IMR-90 (cell line): ENCODE results near the gene EGR2. TPM values are rescaled to one million over a fixed set of nuclear protein-coding genes. Genes with fewer than 3 reads are reported as not detected.

Experiments used
- ATAC-seq: fragments of 200-7000 bp; cut with Tn5 transposase; 2 replicates; pipeline ENCODE4 v1.9.1; 2020; ENCODE audit warnings: low read depth, mild to moderate bottlenecking, moderate library complexity
- BruUV-seq: library from RNA; stranded (reverse); fragments of 400-500 nt; replicated peaks from 2 replicates; lab custom pipeline; 2021; lab: Mats Ljungman, UMichigan
- CTCF ChIA-PET: fragments of 300-600 bp; formaldehyde crosslinking; extraction: SDS; loops from one replicate; lab custom pipeline; 2021; ENCODE audit warnings: antibody characterized with exemption; lab: Yijun Ruan, JAX
- POLR2A ChIA-PET: fragments of 300-600 bp; sonication (Branson Sonifier 250); formaldehyde crosslinking; loops from one replicate; lab custom pipeline; 2022; ENCODE audit warnings: antibody characterized with exemption; ENCODE audit not compliant: unreplicated experiment; lab: Charles Lee
- DNase-seq: peaks from one replicate; pipeline ENCODE4 v3.0.0; 2013
- H2AFZ ChIP-seq: replicated peaks from 2 replicates; pipeline ENCODE3; 2013; ENCODE audit warnings: low read length, mild to moderate bottlenecking; ENCODE audit not compliant: poor library complexity
- H2AK5ac ChIP-seq: 2 replicates; pipeline ENCODE4 v1.6.1; 2013; ENCODE audit warnings: low read depth, low read length, inconsistent platforms
- H2AK9ac ChIP-seq: replicated peaks from 2 replicates; pipeline ENCODE3; 2013; ENCODE audit warnings: mild to moderate bottlenecking, low read depth, low read length, moderate library complexity; ENCODE audit not compliant: poor library complexity
- H2BK120ac ChIP-seq: 2 replicates; pipeline ENCODE4 v1.6.1; 2013; ENCODE audit warnings: low read depth, low read length, inconsistent platforms
- H2BK15ac ChIP-seq: 3 replicates; pipeline ENCODE4 v1.6.1; 2013; ENCODE audit warnings: low read depth, low read length, inconsistent platforms
- H2BK20ac ChIP-seq: 2 replicates; pipeline ENCODE4 v1.6.1; 2013; ENCODE audit warnings: low read depth, mild to moderate bottlenecking, inconsistent platforms, low read length, moderate library complexity
- H2BK5ac ChIP-seq: 2 replicates; pipeline ENCODE4 v1.6.1; 2013; ENCODE audit warnings: mild to moderate bottlenecking, low read depth, low read length, inconsistent platforms; ENCODE audit not compliant: poor library complexity, severe bottlenecking
- H3K14ac ChIP-seq: replicated peaks from 2 replicates; pipeline ENCODE4 v1.6.1; 2013; ENCODE audit warnings: low read depth, low read length, inconsistent platforms
- H3K18ac ChIP-seq: 2 replicates; pipeline ENCODE4 v1.6.1; 2013; ENCODE audit warnings: low read depth, low read length, control low read depth
- H3K23ac ChIP-seq: 2 replicates; pipeline ENCODE4 v1.6.1; 2013; ENCODE audit warnings: low read depth, low read length, inconsistent platforms
- H3K27ac ChIP-seq: 2 replicates; pipeline ENCODE4 v1.5.1; 2013; ENCODE audit warnings: mild to moderate bottlenecking, control low read depth, low read length; ENCODE audit not compliant: insufficient read depth
- H3K27me3 ChIP-seq: 2 replicates; pipeline ENCODE4 v1.6.1; 2013; ENCODE audit warnings: low read length; ENCODE audit not compliant: control insufficient read depth, insufficient read depth
- H3K36me3 ChIP-seq: 2 replicates; pipeline ENCODE4 v1.6.1; 2013; ENCODE audit warnings: low read length, mixed read lengths; ENCODE audit not compliant: control insufficient read depth, insufficient read depth
- H3K4ac ChIP-seq: 2 replicates; pipeline ENCODE4 v1.6.1; 2013; ENCODE audit warnings: low read depth, low read length, inconsistent platforms
- H3K4me1 ChIP-seq: 2 replicates; pipeline ENCODE4 v1.6.1; 2013; ENCODE audit warnings: low read length, mixed read lengths; ENCODE audit not compliant: control insufficient read depth, insufficient read depth
- H3K4me2 ChIP-seq: 2 replicates; pipeline ENCODE4 v1.6.1; 2013; ENCODE audit warnings: low read depth, mild to moderate bottlenecking, control low read depth, low read length, moderate library complexity
- H3K4me3 ChIP-seq: 2 replicates; pipeline ENCODE4 v1.5.1; 2013; ENCODE audit warnings: low read depth, mild to moderate bottlenecking, control low read depth, low read length, moderate library complexity; ENCODE audit not compliant: insufficient read depth
- H3K56ac ChIP-seq: 2 replicates; pipeline ENCODE4 v1.6.1; 2013; ENCODE audit warnings: low read length, inconsistent platforms; ENCODE audit not compliant: insufficient read depth; ENCODE audit errors: extremely low read depth
- H3K79me1 ChIP-seq, 2 experiments: 2 replicates each; pipeline ENCODE4 v1.6.1; 2013; ENCODE audit warnings: low read length in 2 of 2, inconsistent platforms in 1 of 2, low read depth in 1 of 2
- H3K9ac ChIP-seq: 2 replicates; pipeline ENCODE4 v1.6.1; 2013; ENCODE audit warnings: low read depth, low read length, control low read depth
- H3K9me1 ChIP-seq: 2 replicates; pipeline ENCODE4 v1.6.1; 2013; ENCODE audit warnings: low read length, inconsistent platforms; ENCODE audit not compliant: insufficient read depth
- H3K9me3 ChIP-seq: 2 replicates; pipeline ENCODE4 v1.6.1; 2013; ENCODE audit warnings: low read length; ENCODE audit not compliant: control insufficient read depth, insufficient read depth
- H4K20me1 ChIP-seq: 2 replicates; pipeline ENCODE4 v1.6.1; 2013; ENCODE audit warnings: low read length, inconsistent platforms; ENCODE audit not compliant: insufficient read depth
- H4K5ac ChIP-seq: 2 replicates; pipeline ENCODE4 v1.6.1; 2013; ENCODE audit warnings: mild to moderate bottlenecking, low read depth, low read length, control low read depth
- H4K8ac ChIP-seq, 2 experiments: 2 replicates each; pipeline ENCODE4 v1.6.1; 2013; ENCODE audit warnings: low read depth in 2 of 2, low read length in 2 of 2, control low read depth in 1 of 2, inconsistent platforms in 1 of 2
- H4K91ac ChIP-seq: 2 replicates; pipeline ENCODE4 v1.6.1; 2013; ENCODE audit warnings: low read depth, low read length, inconsistent platforms; ENCODE audit not compliant: insufficient read depth
- BHLHE40 ChIP-seq: fragments of 150-350 bp; IDR thresholded peaks from 2 replicates; pipeline ENCODE4 v1.6.1; 2016; ENCODE audit warnings: mild to moderate bottlenecking, low read depth, low read length
- CEBPB ChIP-seq: IDR thresholded peaks from 2 replicates; pipeline ENCODE4 v1.6.1; 2012; ENCODE audit warnings: low read depth, low read length, improper control_type of control experiment
- CHD1 ChIP-seq: IDR thresholded peaks from 2 replicates; pipeline ENCODE4 v1.6.1; 2012; ENCODE audit warnings: low read depth, low read length, improper control_type of control experiment
- FOS ChIP-seq: fragments of 150-350 bp; IDR thresholded peaks from 2 replicates; pipeline ENCODE4 v1.6.1; 2016; ENCODE audit warnings: low read depth, low read length
- MAFK ChIP-seq: IDR thresholded peaks from 2 replicates; pipeline ENCODE4 v1.6.1; 2012; ENCODE audit warnings: low read depth, low read length, improper control_type of control experiment
- MAZ ChIP-seq: IDR thresholded peaks from 2 replicates; pipeline ENCODE4 v1.6.1; 2012; ENCODE audit warnings: low read depth, mild to moderate bottlenecking, low read length, improper control_type of control experiment, moderate library complexity, borderline replicate concordance
- MXI1 ChIP-seq: IDR thresholded peaks from 2 replicates; pipeline ENCODE4 v1.6.1; 2012; ENCODE audit warnings: low read depth, mild to moderate bottlenecking, low read length, moderate library complexity, borderline replicate concordance
- NFE2L2 ChIP-seq: fragments of 150-350 bp; IDR thresholded peaks from 2 replicates; pipeline ENCODE4 v1.6.1; 2016; ENCODE audit warnings: low read depth, mild to moderate bottlenecking, low read length
- POLR2A ChIP-seq: IDR thresholded peaks from 2 replicates; pipeline ENCODE4 v1.6.1; 2012; ENCODE audit warnings: mild to moderate bottlenecking, low read depth, low read length
- RAD21 ChIP-seq: IDR thresholded peaks from 2 replicates; pipeline ENCODE4 v1.6.1; 2012; ENCODE audit warnings: low read length, improper control_type of control experiment
- RCOR1 ChIP-seq: IDR thresholded peaks from 2 replicates; pipeline ENCODE4 v1.6.1; 2012; ENCODE audit warnings: mild to moderate bottlenecking, low read length, improper control_type of control experiment; ENCODE audit not compliant: insufficient replicate concordance
- RFX5 ChIP-seq: IDR thresholded peaks from 2 replicates; pipeline ENCODE4 v1.8.0; 2012; ENCODE audit warnings: low read depth, mild to moderate bottlenecking, low read length, moderate library complexity
- SMC3 ChIP-seq: fragments of 150-350 bp; IDR thresholded peaks from 2 replicates; pipeline ENCODE4 v1.6.1; 2016; ENCODE audit warnings: low read depth, mild to moderate bottlenecking, antibody characterized with exemption, low read length, moderate library complexity
- WGBS, 2 experiments: methylation state at CpG; one replicate each; pipeline versions ENCODE4 v1.1.5 to v1.1.7; 2013; ENCODE audit warnings: missing lambda C conversion rate in 2 of 2; ENCODE audit not compliant: insufficient read length in 1 of 2; ENCODE audit errors: extremely low coverage in 2 of 2; 5-methylcytosine and 5-hydroxymethylcytosine counted together
- dilution Hi-C: fragments of 300-500 bp; cut with HindIII; formaldehyde crosslinking; loops from one replicate; pipeline ENCODE4 v1.14.3; 2018; ENCODE audit warnings: low sequenced_read_pairs; ENCODE audit not compliant: unreplicated experiment
- in situ Hi-C: fragments of 300-500 bp; cut with MboI; formaldehyde crosslinking; loops from 3 replicates; pipeline ENCODE4 v1.14.3; 2019; ENCODE audit warnings: low sequenced_read_pairs, inconsistent platforms, mixed read lengths
- intact Hi-C: fragments of 100-400 bp; cut with micrococcal nuclease; formaldehyde crosslinking; loops from 2 replicates; pipeline ENCODE4 v1.10.0; 2022
- polyA plus RNA-seq, 3 experiments: library from polyadenylated mRNA; depleted of rRNA; stranded (reverse); fragments of >200 nt; gene quantifications; 2 replicates each; pipeline ENCODE4 v1.2.3, GENCODE V29; 2012; ENCODE audit warnings: low replicate concordance in 1 of 3
- total RNA-seq: library from RNA; depleted of rRNA; stranded (reverse); fragments of >200 nt; gene quantifications from 2 replicates; pipeline ENCODE4 v1.2.3, GENCODE V29; 2012
- TF ChIP-seq, protein P1 (sequence below): conservative IDR thresholded peaks from 2 replicates; pipeline ENCODE4 v1.5.1; 2012; ENCODE audit warnings: mild to moderate bottlenecking, low read depth, low read length, improper control_type of control experiment
- TF ChIP-seq, protein P2 (sequence below): fragments of 150-350 bp; IDR thresholded peaks from 2 replicates; pipeline ENCODE4 v1.6.1; 2016; ENCODE audit warnings: low read depth, mild to moderate bottlenecking, low read length, moderate library complexity, borderline replicate concordance
- TF ChIP-seq, protein P3 (sequence below): fragments of 150-350 bp; IDR thresholded peaks from 2 replicates; pipeline ENCODE4 v1.6.1; 2017; ENCODE audit warnings: mild to moderate bottlenecking, antibody characterized with exemption, low read length, low read depth

EGR2 gene
- total and polyA plus RNA-seq, 2 of the 4 experiments (the other 2 are of a cell fraction), result 0.36 to 1.2 TPM

DNA sequence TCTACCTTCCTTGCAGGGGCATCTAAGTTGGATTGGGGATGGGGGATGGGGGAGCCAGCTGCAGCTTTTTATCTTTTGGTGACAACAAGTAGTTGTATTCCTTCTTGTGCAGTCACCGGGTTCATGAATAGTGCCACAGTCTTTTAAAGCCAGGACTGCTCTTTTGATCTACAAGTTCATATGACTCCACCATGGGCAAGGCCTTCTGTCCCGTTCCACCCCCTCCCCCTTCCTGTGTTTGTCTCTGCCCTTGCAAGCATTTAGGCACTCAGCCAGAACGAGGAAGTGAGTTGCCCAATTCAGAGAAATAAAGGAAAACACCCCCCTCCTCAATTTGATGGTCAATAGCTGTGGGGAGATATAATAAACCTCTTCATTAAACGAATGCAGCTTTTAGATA is 44.8 kb upstream of the EGR2 start:
- POLR2A ChIA-PET, result no interaction called here
- Histone ChIP-seq H4K8ac (no peak overlapping the region), H2BK20ac (no peak overlapping the region)

More for the DNA sequence above, 44.8 kb upstream of the EGR2 start:
- Histone ChIP-seq H3K36me3 (no peaks in the 10 kb centered on the region), H3K56ac (no peak overlapping the region), H3K4me1 (no peaks in the 10 kb centered on the region), H3K79me1 (no peaks in the 10 kb centered on the region), H3K23ac (no peak overlapping the region), H2AK9ac (no peak overlapping the region), H3K4ac (no peak overlapping the region), H2BK15ac (no peak overlapping the region), H3K4me2 (no peak overlapping the region), H4K91ac (no peak overlapping the region), H3K9ac (no peak overlapping the region), H2BK120ac (no peak overlapping the region), H3K4me3 (no peak overlapping the region), H3K14ac (no peak overlapping the region), H2AK5ac (no peak overlapping the region), H2AFZ (no peak overlapping the region), H3K27me3 (peaks cover 6% of the 10 kb centered on the region), H2BK5ac (no peak overlapping the region), H3K9me1 (no peaks in the 10 kb centered on the region), H4K5ac (no peak overlapping the region), H3K18ac (no peak overlapping the region), H3K9me3 (no peaks in the 10 kb centered on the region), H3K27ac (no peak overlapping the region), H4K20me1 (no peaks in the 10 kb centered on the region)
- in situ Hi-C loops (no loop called here), intact Hi-C loops (no loop called here), dilution Hi-C loops (no loop called here)
- ATAC-seq (no peak), DNase-seq (no peak)
- TF ChIP-seq MXI1, result no peak
- no peak for TF ChIP-seq SMC3
- TF ChIP-seq, protein P1, sequence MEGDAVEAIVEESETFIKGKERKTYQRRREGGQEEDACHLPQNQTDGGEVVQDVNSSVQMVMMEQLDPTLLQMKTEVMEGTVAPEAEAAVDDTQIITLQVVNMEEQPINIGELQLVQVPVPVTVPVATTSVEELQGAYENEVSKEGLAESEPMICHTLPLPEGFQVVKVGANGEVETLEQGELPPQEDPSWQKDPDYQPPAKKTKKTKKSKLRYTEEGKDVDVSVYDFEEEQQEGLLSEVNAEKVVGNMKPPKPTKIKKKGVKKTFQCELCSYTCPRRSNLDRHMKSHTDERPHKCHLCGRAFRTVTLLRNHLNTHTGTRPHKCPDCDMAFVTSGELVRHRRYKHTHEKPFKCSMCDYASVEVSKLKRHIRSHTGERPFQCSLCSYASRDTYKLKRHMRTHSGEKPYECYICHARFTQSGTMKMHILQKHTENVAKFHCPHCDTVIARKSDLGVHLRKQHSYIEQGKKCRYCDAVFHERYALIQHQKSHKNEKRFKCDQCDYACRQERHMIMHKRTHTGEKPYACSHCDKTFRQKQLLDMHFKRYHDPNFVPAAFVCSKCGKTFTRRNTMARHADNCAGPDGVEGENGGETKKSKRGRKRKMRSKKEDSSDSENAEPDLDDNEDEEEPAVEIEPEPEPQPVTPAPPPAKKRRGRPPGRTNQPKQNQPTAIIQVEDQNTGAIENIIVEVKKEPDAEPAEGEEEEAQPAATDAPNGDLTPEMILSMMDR, result no peak
- no peak for TF ChIP-seq BHLHE40
- no peak for TF ChIP-seq RFX5
- TF ChIP-seq, protein P2, sequence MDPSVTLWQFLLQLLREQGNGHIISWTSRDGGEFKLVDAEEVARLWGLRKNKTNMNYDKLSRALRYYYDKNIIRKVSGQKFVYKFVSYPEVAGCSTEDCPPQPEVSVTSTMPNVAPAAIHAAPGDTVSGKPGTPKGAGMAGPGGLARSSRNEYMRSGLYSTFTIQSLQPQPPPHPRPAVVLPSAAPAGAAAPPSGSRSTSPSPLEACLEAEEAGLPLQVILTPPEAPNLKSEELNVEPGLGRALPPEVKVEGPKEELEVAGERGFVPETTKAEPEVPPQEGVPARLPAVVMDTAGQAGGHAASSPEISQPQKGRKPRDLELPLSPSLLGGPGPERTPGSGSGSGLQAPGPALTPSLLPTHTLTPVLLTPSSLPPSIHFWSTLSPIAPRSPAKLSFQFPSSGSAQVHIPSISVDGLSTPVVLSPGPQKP, result no peak
- no peak for TF ChIP-seq NFE2L2
- no peak for TF ChIP-seq RCOR1
- TF ChIP-seq MAFK, result no peak
- TF ChIP-seq MAZ, result no peak
- no peak for TF ChIP-seq CHD1
- no peak for TF ChIP-seq RAD21
- TF ChIP-seq POLR2A, result no peak
- no peak for TF ChIP-seq CEBPB
- TF ChIP-seq, protein P3, sequence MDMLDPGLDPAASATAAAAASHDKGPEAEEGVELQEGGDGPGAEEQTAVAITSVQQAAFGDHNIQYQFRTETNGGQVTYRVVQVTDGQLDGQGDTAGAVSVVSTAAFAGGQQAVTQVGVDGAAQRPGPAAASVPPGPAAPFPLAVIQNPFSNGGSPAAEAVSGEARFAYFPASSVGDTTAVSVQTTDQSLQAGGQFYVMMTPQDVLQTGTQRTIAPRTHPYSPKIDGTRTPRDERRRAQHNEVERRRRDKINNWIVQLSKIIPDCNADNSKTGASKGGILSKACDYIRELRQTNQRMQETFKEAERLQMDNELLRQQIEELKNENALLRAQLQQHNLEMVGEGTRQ, result no peak
- no peak for TF ChIP-seq FOS
- no CpG with 5 or more reads among the region's 4 CpGs for WGBS, 2 experiments
- no TSS peak for BruUV-seq
- CTCF ChIA-PET, result interaction anchor here (0.8 kb wide), 1 partner anchor 8 kb away, joined by 3 read pairs; no protein-coding TSS in a partner anchor
